AG08396 (cell line): Measurements from ENCODE around the gene ZP1.
A peak's percentile ranks its signal among the peaks of the same experiment; 100 is the strongest.

ENCODE experiments used
- DNase-seq: peaks from one replicate; pipeline ENCODE4 v3.0.0; 2012; ENCODE audit warnings: low spot score, mixed read lengths

ZP1 gene

DNA sequence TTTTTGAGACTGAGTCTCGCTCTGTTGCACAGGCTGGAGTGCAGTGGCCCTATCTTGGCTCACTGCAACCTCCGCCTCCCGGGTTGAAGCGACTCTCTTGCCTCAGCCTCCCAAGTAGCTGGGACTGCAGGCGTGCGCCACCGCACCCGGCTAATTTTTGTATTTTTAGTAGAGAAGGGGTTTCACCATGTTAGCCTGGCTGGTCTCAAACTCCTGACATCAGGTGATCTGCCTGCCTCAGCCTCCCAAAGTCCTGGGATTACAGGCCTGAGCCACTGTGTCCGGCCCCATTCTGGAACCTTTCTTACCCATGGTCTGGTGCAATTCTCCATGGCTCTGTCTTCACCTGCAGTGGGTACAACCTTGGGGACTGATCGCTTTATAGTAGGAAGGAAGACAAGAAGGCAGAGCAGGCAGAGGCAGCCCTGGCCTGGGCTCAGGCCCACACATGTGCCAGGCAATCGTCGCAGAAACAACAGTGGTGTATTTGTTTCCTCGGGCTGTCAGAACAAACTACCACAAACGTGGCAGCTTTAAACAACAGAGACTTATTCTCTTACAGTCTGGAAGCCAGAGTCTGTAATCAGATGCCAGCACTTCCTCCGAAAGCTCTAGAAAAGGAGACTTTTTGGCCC, 7.6 kb upstream of the ZP1 start:
- no peak for DNase-seq

GRCh38 chr11:60860943-60861342, 6.4 kb upstream of the ZP1 start:
- no peak for DNase-seq

DNA sequence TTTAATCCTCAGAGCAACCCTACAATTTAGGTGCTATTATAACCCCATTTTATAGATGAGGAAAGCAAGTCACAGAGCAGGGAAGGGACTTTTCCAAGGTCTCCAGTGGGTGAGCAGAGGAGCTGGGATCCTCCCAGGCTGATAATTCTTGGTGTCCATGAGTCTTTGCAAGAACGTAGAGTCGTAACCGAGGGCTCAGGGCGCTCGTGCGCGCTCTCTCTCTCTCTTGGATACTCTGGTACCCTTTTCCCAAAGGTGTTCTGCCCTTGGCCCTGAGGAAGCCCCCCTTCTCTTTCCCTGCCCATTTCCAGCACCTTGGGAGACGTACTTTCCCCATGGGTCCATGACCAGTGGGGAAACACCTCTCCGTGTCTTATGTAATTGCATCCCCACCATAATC, 5.2 kb upstream of the ZP1 start:
- DNase-seq: no peak

DNA sequence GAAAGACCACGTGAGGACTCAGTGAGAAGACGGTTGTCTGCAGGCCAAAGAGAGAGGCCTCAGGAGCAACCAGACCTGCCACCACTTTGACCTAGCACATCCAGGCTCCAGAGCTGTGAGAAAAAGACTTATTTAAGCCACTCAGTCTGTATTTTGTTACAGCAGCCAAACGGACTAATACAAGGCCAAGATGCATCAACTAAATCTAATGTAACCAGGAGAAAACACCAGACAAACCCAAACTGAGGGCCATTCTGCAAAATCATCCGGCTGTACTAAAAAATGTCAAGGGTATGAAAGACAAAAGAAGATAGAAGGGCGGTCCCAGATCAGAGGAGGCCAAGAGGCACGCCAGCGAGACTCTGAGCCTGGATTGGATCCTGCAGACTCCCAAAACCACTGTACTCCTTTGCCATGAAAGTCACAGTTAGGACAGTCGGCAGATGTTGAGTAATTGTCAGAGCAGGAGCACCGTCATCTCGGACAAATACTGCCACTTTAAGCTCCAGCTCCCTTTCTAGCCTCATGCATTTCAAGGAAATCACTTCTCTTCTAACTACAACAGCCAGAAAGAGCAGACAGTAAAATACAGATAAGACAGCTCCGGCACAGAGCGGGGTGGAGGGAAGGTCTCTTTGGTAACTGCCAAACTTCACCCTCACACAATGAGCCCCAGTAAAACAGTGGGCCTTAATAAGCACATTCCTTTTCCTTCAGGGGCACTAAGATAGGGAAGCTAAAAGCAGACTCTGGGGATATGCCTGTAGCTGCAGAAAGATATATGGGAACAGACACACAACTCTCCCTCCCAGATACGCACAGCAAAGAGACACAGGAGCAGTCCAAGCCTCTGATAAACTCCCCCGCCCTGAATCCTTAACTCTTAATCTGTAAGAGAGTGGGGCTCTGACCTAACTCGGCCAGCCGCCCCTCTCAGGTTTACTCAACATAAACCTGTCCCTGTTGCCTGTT, 3.5 kb upstream of the ZP1 start:
- DNase-seq: no peak

GRCh38 chr11:60864856-60865513, 2.4 kb upstream of the ZP1 start:
- DNase-seq: no peak

DNA sequence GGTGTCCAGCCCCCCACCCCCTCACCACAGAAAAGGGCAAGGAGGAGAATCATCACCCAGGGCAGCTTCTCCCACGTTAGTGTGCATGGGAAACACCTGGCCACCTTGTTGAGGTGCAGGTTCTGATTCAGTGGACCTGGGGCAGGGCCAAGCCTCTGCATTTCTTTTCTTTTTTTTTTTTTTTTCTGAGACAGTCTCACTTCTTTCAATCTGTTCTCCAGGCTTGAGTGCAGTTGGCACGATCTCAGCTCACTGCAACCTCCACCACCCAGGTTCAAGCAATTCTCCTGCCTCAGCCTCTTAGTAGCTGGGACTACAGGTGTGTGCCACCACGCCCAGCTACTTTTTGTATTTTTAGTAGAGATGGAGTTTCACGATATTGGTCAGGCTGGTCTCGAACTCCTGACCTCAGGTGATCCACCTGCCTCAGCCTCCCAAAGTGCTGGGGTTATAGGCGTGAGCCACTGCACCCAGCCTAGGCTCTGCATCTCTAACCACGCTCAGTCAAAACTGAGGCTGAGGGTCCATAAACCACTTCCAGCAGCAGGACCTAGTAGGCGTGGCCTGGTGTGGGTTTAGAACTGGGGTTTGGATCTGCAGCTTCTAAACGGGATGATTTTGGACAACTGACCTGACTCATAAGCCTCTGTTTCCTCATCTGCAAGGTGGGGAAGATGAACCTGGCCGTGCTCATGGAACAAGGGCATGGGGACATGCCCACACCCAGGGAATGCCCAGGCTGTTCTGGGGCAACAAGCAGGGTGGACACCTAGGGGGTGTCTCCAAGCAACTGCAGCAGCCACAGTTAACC, 734 bp downstream of the ZP1 start:
- DNase-seq: no peak

DNA sequence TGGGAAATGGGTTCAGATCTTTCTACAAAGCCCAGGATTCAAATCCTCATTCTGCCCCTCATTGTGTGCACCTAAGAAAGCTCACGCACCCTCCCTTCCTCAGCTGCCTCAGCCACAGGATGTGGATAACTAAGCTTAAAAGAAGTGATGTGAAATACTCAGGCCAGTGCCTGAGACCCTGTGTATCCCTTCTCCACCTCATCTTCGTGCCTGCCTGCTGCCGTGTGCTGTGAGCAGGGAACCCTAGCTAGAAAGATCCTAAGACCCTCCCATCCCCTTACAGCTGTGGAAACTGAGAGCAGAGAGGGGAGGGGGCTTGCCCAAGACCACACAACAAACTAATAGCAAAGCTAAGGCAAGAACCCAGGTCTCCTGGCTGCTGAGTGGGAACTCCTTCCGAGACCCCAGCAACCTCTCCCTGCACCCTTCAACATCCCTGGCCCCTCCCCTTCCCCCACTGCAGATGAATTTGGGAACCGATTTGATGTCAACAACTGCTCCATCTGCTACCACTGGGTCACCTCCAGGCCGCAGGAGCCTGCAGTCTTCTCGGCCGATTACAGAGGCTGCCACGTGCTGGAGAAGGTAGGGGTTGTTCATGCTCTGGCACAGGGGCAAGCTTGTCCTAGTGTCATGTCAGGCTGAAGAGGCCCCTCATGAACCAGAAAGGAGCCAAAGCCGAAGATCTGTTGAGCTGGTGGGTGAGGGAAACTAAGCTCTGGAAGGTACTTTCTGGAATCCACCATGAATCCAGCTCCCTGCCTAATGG, 1.5 kb downstream of the ZP1 start:
- no peak for DNase-seq

DNA sequence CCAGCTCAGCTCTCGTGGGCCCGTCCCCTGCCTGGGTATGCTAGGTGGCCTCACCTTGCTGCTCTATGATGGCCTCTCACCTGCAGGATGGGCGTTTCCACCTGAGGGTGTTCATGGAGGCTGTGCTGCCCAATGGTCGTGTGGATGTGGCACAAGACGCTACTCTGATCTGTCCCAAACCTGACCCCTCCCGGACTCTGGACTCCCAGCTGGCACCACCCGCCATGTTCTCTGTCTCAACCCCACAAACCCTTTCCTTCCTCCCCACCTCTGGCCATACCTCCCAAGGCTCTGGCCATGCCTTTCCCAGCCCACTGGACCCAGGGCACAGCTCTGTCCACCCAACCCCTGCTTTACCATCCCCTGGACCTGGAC, 2.1 kb downstream of the ZP1 start:
- no peak for DNase-seq

- no peak for DNase-seq
Measured at GRCh38 chr11:60870276-60870675, 2.9 kb downstream of the ZP1 start.

GRCh38 chr11:60870733-60871377, 3.5 kb downstream of the ZP1 start:
- no peak for DNase-seq

DNA sequence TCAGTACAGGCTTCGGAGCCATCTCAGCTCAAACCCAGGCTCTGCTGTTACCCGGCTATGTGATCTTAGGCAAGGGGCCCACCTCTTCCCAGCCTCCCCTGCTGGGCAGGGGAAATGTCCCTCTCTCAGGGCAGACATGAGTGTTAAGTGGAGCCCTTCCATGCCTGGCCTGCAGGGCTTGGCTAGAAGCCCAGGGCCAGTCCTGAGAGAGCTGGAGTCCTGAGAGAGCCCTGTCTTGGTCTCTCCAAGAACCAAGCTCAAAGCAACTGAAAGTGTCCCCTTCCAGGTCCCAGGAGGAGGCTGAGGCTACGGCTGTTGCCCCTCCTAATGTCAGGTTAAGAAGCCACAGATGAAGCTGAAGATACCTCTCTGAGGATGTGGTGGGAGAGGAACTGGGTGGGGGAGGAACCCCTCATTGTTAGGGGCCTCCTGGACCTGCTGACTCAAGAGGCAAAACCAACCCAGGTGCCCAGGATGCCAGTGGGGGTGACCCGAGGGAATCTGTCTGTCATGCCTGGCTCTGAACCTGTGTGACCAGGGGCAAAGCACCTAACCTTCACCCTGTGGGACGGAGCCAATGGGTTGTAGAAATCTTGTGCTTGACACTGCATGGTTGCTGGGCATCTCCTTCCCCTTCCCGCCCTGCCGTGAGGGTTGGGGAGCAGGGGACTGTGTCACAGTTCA, 4.2 kb downstream of the ZP1 start:
- peak; percentile 50 for DNase-seq

- no peak for DNase-seq
Measured at GRCh38 chr11:60872124-60872960, 5.0 kb downstream of the ZP1 start.

DNA sequence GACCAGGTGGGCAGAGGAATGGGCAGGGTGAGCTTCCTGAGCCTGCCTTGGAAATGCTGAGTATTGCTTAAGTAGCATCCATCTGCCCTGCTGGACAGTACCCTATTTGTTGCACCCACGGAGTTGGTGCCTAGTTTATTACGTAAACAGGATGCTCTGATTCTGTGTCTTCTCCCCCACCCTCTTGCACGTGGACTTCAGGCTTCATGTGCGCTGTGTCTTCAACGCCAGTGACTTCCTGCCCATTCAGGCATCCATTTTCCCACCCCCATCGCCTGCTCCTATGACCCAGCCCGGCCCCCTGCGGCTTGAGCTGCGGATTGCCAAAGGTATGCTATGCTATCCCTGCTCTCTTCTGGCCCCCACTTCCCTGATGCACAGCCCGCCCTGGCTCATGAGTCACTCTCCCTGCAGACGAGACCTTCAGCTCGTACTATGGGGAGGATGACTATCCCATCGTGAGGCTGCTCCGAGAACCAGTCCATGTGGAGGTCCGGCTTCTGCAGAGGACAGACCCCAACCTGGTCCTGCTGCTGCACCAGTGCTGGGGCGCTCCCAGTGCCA, 5.7 kb downstream of the ZP1 start:
- DNase-seq: no peak

DNA sequence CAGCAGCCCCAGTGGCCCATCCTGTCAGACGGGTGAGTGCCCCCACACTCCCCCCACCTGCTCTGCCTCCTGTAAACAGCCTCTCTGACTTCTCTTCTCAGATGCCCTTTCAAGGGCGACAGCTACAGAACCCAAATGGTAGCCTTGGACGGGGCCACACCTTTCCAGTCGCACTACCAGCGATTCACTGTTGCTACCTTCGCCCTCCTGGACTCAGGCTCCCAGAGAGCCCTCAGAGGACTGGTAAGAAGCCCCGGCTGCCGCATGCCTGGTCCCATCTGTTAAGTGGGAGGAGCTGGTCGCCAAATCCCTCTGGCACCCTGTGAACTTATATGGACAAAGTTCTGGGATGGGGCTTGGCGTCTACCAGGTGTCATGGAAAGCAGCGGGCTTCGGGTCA, 6.2 kb downstream of the ZP1 start:
- no peak for DNase-seq

DNA sequence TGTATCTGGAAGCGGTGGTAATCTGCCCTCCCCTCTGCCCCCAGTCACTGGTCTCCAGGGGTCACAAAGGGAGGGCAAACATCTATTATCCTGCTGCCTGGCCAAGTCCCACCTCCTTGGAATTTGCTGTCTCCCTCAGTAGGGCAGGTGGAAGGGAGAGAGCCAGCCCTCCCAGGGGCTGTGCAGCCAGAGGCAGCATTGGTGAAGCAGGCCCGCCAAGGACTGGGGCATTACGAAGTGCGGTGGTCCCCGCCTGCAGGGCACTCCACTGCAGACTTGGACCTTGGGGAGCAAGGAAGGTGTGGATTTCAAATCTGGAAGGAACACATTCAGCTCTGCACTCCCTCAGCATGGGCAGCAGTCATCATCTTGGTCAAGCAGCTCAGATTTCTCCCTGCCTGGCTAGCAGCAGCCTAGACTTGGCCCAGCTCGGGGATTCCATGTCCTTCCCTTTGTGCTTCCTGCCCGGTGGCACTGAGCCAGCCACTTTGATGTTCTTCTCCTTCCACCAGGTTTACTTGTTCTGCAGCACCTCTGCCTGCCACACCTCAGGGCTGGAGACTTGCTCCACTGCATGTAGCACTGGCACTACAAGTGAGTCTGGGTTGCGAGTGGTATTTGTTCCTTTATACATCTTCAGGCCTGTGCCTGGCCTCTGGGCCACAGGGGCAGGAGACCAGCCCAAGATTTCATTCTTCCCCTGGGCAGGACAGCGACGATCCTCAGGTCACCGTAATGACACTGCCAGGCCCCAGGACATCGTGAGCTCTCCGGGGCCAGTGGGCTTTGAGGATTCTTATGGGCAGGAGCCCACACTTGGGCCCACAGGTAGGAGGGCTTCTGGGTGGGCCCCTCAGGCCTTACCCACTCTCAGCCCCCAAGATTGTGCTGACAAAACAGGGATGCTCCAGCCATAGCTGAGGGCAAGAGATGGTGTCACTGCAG, 7.4 kb downstream of the ZP1 start:
- DNase-seq: no peak

DNA sequence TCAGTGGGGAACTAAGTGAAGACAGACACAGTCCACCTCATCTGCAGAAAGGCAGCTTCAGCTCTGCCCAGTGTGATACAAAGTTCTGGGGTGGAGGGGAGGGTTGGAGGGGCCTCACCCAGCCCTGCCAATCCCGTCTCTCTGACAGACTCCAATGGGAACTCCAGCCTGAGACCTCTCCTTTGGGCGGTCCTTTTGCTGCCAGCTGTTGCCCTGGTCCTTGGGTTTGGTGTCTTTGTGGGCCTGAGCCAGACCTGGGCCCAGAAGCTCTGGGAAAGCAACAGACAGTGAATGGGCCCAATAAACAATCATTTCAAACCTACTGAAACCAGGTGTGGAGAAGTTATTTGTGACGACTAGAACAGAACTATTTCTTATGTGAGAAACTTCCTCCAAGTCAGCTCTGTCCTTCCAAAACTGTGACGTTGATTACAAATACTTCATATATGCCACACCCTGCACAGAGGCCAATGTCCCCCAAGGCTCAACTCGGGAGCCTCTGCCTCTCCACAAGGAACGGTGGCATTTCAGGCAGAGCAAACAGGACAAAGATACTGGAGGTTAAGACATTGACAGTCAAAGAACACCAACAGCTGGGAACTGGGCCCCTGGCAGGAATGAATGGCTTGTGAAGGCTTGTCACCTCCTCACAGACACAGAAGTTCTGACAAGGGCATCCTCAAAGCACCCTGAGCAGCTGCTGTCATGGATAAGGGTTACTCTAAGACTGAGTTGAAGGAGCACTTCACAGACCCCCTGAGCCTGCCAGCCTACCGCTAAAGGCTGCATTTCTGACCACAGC, 8.2 kb downstream of the ZP1 start:
- no peak for DNase-seq

DNA sequence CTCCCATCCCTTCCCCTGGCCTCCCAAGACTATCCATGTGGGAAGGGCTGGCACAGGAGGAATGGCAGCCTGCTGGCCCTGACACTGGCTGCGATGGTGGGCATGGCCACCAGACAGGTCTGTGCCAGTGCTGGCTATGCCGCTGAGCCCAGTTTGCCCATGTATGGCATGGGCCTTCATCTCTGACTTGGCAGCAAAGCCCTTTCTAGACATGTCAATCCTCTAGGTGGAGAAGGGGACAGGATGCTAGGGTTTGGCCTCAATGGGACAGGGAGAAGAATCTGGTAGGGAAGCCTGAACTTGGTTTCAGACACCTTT, 8.8 kb downstream of the ZP1 start:
- DNase-seq: no peak
